Stimulated activated CD8-positive, alpha-beta memory T cell treated with anti-CD3 and anti-CD28 coated beads, Interleukin-15, amount 100 ng/mL, for 1 hour (primary cell): ENCODE results near the gene MPC1.

Source experiments
- DNase-seq: peaks from one replicate; pipeline ENCODE4 v3.0.0-alpha.2; 2020; ENCODE audit warnings: low read depth

MPC1 gene

DNA sequence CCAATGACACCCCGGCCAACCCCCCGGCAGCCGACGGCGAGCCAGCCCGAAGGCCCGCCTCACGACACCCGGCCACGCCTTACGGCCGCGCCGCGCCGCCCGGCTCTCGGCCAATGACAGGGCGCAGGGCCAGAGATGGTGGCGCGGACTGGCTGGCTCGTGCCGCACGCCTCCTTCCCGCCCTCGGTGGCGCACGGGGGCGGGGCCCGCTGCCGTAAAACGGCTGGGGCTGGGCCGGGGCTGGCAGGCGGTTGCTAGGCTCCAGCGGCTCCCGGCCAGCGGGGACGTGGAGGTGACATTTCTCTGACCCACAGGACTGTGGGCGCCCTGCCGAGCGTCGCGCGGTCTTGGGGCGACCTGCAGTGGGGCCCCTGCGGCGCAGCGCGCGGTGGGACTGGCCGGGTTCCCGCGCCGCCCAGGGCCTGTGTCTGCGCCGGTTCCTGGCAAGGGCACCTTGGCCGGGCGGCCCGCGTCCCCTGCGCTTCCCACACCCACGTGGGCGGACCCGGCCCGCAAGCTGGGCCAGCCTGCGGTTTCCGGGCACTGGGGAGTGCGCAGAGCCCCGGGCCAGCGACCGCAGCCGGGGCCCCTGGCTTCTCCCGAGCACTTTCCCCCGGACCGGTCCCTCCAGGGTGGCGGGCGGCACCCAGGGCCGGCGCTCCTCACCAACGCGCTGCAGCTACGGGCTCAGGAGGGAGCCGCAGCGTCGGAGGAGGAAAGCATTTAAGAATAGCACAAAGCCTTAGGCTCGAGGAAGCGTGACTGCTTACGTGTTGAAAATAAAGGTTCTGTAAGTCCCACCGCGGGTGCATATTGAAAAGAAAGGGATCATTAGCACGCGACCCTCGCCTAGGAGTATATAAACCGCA, at the start of gene MPC1:
MPC1 (minus strand) TSS at position 8 of the 869 bp plus-strand sequence. CDS start 64 bp downstream, outside the sequence.
- DNase-seq = peak; percentile 82

DNA sequence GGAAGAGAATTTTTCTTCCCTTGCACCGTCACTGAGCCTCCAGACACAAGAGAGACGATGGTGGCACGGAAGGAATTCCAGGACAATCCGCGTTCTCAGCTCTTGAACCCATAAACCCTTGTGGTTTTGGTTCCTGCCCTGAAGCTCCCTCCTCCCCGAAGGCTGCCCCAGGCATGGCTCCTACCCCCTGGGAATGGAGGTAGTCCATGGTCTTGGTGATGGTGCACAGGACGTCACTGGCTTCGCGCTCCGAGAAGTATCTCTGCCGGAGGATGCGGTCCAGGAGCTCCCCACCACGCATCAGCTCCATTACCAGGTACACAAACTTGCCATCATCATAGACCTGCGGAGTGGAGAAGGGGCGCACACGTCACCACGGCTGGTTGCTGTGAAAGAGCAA, 47.5 kb upstream of the MPC1 start:
- DNase-seq = no peak

DNA sequence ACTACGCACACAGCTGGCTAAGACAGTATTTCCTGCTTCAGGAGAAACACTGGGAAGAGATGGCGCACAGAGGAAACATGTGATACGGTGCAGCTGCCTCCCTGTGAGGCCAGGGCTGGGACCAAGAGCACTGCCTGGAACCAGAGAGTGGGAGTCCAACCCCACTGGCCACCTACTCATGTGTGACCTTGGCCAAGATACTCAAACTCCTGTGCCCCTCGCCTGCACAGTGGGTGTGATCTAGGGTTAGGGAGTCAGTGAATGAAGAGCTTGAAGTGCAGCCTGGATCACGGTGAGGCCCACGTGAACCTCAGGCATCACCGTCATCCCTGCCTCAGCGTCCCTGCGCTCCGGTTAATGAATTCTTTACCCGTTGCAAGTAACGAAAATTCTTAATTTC, 41.7 kb upstream of the MPC1 start:
- DNase-seq = no peak

DNA sequence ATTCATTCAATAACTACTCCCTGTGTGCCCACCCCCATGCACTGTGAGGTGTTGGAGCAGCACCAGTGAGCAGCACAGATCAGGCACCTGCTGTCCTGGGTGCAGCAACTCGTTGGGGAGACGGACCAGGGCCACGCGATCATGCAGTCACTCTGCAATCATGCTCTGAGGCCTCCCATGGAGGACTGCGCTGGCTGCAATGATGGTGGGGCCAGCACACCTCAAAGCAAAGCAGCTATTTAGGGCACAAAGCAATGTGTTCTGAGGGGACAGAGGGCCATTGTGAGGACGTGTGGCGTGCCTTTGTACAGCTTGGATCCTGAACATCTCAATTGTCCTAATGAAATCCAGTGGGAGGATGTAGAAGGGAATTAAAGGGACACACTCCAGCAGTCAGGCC, 41.0 kb upstream of the MPC1 start:
- no peak for DNase-seq

DNA sequence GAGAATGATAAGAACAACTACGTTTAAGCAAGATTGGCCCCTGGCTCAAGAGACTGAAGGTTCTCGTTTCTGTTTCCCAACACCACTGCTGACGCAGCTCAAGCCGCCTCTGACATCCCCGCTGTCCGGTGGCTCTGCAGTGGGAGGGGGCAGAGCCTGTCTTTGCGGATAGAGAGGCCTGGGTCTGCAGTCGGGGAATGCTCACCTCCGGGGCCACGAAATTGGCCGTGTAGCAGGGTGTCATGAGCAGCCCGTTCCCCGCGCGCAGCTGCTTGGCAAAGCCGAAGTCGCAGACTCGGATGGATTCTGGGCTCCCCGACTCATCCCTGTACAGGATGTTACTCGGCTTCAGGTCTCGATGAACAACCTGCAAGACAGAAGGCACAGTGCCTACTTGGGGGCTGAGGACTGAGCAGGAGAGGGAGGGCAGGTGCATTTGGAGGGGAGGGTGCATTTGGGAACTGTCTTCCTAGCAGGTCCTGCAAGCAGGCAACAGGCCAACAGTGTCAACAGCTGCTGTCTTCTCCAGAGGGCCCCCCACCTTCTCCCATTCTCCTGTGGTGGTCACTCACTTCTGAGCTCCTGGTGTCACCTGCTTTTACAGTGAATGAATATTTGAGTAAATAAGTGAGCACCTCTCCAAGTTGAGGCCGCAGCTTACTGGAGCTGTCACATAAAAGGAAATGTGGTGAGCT, 40.5 kb upstream of the MPC1 start:
- DNase-seq = no peak

DNA sequence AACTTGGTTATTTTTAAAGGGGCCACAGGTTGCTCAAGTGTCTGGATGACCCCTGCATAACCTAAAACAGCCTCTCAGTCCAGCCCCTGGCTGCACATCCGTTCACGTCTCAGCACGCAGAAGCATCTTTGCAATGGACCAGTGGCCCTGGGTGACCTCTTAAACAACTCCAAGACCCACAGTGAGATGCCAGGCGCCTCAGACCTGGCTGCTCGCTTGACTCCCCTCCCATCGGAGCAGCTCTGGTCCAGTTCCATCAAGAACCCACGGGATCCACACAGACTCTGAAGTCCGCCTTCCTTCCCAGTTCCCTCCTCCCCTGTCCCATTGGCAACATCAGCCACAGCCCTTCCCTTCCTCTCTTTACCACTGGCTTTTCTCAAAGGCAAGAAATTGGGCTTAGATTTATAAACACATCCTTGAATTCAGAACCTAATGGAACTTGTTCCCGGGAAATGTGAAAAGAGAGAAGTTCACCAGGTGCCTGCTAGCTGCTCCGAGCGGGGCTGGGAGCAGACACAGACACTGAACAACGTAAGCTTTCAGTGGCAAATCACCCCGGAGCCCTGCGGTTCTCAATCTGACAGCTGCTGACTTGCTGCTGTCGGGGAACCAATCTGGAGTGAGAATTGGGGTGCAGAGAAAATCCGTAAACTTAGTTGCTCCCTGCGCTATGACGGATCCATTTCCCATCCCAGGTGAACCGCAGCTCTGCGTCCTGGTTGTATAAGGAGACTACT, 39.6 kb upstream of the MPC1 start:
- DNase-seq = no peak

DNA sequence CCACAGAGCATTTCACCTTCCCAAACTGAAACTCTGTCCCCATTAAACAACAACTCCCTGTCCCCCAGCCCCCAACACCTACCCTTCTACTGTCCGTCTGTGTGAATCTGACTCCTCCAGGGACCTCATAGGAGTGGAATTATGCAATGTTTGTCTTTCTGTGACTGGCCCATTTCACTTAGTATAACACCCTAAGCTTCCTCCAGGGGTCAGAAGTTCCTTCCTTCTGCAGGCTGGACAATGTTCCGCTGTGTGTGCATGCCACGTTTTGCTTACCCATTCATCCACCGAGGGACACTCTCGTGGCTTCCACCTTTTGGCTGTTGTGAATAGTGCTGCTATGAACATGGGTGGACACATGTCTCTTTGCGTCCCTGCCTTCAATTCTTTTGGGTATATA, 37.6 kb upstream of the MPC1 start:
- DNase-seq = no peak

DNA sequence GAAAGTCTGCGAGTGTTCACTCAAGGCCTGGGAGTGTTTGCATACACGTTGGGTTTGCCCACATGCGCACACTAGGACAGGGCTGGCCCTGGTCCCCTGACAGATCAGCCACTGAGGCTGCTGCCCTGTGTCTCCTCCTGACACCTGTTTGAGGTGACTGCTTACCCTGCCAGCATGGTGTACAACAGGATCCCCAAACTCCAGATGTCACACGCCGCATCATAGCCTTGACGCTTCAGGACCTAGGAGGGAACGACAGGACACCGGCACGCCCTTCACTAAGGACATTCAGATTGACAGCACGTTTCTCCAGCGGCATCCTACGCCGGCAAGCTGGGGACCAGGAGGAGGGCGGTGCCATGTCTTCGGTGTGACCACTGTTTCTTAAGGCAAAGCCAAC, 37.0 kb upstream of the MPC1 start:
- no peak for DNase-seq

DNA sequence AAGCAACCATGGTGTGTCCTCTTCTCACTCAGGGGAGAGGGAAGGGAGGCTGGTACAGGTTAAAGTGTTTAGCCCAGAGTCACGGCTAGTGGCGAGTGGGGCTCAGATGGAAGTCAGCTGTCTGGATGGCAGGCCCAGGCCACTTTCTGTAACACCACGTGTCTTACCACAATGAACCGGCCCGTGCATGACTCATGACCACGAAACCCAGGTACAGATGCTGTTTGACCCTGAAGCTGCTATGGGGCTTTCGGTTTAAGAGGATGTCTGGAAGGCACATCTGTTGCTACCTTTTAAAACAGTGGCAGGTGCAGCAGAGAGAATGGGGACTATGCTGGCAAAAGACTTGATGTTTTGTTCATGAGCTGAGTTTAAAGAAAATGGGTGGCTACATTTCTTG, 36.5 kb upstream of the MPC1 start:
- no peak for DNase-seq

DNA sequence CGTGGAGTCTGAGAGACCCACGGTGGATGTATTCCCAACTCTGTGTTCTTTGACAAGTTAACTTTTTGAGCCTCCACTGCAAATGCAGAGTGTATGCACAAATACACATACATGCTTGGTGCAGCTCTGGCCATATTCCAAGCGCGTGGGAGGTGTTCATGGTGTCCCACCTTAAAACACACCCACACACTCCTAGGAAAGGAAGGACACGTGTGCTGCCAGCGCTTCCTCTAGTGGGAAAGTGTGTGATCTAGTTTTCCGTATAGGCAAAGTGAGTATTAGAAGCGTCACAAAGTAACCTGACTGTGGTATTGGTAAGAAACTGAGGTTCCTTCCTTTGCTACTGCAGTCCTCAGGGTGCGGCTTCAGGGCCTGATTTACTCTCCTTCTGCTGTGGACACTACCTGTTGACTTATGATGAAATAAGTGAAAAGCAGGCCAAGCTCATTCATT, 36.0 kb upstream of the MPC1 start:
- no peak for DNase-seq

DNA sequence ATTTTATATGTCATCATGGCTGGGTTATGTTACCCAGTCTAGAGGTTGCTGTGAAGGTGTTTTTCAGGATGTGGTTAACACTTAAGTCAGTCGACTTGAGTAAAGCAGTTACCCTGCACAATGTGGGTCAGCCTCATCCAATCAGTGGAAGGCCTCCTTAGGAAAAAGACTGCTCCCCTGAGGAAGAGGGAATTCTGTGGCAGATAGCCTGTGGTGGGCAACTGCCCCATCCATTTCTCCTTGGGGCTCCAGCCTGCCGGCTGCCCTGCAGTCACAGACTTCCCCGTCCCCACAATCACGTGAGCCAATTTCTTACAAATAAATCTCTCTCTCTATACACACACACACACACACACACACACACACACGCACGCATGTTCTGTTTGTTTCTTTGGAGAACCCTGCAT, 34.5 kb upstream of the MPC1 start:
- DNase-seq = no peak

DNA sequence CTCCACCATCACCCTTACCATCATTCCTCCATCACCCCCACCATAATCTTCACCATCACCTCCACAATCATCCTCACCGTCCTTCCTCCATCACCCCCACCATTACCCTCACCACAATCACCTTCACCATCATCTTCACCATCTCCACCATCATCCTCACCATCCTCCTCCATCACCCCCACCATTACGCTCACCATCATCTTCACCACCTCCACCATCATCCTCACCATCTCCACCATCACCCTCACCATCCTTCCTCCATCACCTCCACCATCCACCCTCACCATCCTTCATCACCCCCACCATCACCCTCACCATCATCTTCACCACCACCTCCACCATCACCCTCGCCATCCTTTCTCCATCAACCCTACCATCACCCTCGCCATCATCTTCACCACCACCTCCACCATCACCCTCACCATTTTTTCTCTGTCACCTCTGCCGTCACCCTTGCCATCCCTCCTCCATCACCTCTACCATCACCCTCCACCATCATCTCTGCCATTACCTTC, 33.1 kb upstream of the MPC1 start:
- DNase-seq = no peak

DNA sequence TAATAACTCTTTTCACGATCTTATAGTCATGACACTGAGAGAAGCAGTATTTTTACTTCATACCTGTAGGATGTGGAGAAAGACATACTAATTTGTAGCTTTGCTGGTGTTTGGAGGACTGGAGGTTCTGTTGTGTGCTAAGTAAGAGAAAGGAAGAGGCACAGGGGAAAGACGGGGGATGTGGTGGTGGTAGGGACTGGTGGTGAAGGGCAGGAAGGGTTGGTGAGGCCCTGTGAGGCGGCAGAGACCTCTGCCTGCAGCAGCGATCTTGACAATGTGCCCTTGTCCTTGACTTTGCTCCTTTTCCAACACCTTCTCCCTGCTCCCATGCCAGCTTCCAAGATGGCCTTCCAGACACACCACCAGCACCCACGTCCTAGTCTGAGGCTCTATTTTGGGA, 32.6 kb upstream of the MPC1 start:
- no peak for DNase-seq

DNA sequence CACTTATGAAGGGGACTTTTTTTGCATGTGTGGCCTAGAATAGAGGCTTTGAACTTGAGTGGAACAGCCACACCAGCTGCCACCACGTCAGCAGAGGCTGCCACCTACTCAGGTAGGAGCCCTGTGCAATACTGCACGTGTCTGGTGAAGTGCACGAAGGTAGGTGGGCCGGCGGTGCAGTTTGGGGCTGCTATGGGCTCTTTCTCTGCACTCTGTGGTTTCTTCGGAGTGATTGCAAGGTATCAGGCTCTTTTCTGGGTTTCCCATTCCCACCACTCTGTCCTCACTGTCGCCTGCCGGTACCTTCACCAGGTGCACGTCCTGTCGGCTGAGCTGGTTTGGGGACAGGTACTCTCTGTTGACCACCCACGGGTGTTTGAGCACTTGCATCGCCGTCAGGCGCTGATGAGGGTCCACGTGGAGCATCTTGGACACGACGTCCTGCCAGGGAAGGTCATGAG, 30.8 kb upstream of the MPC1 start:
- no peak for DNase-seq

DNA sequence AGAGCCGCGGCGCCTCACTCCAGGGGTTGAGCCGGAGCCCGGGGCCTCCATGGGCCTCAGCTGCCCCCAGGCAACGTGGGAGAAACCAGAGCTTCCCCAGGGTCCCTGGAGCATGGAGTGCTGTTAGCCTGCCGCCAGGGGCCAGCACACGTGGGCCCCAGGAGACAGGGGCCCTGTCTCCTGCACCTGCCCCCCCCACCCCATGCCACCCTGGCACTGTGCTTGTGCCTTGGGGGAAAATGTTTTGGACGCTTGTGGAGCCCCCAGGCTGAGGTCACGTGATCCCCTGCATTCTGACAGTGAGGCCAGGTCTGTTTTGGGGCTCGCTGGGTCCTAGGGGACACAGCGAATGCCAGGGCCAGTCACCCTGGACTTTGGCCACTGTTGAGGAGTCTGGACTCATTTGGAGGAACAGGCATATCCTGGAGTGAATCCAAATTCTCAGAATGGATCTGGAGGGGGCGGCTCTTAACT, 30.2 kb upstream of the MPC1 start:
- no peak for DNase-seq

DNA sequence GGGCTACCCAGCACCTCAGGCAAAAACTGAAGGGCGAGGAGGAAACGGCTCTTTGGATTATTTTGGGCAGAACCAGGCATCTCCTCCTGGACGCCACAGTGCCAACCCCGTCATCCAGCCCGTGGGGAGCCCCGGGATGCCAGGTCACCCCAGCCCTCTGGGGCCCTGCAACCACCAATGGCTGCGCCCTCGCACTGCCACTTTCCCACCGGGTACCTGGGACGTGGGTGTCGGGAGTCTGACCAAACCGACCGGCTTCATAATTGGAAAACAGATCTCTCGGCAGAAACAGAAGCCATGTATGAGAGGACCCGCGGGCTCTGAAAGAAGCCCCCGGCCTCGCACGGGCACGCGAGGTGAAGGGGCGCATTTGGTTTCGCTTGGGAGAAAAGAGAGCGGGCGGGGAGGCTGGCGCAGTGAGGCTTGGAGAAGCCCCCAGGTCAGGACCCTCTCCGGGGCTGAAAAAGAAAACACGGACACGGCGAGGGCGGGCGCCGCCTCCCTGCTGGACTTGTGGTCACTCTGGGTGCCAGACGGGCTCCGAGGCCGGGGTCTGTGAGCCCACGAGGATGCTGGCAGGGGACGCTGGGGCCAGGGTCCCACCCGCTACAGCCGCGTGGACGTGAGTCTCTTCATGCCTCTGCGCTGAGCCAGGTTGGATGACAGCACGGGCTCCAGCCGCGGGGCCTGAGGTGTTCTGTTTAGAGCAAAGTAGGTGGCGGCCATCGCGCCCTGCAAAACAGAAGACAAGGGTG, 29.6 kb upstream of the MPC1 start:
- DNase-seq = no peak

DNA sequence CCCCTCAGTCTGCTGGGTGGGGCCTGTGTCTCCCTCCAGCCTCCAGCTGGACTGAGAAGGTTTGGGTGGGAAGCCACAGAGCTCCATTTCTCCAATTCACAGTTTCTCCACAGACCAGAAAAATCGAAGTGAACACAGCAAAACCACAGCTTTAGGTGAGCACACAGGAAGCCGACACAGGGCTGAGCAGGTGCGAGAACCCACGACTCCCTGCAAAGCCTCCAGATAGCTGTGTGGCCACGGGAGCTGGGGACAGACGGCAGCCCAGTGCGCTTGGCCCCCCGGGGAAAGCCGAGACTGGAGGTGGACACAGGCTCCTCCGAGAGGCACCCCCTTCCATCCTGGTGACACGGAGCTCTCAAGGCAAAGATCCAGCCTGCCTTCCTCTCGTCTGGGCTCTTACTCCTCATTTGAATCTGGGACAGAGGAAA, 29.0 kb upstream of the MPC1 start:
- DNase-seq = no peak

DNA sequence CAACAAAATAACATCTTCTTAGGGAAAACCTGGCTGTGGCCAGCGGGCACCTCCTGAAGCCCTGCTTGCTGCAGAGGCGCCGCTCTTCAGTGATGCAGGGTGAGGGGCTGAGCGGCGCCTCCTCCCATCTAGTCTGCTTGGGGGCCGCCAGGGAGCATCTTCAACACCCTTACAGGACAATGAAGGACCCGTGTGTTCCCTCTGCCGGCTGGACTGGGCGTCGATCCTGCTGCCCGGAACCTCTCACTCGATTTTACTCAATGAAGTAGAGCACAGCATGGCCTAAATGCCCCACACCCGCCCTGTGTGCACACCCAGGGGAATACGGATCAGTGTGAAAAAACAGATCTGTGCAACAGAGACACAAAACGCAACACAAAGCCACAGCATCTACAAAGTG, 28.5 kb upstream of the MPC1 start:
- no peak for DNase-seq

DNA sequence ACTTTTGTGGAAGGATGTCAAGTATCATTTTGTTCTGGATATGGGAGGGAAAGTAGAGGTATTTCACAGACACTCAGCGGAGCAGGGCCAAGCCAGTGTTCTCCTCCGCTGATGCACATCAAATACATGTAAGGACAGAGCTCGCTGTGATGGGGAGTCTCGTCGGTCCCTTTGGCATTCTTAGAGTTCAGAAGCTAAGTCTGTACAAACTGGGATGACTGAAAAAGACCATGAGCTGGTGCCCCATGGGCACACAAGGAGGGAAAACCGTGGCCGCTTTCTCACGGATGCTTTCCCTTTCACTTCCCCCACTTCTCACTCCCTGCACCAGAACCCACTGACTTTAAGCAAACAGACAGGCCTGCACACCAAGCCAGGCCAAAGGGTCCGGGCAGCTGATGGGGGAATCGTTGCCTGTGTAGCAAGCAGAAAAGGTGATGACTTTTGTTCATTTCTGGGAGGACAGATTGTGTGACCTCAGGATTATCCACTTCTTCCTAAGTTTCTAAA, 27.7 kb upstream of the MPC1 start:
- DNase-seq = no peak

DNA sequence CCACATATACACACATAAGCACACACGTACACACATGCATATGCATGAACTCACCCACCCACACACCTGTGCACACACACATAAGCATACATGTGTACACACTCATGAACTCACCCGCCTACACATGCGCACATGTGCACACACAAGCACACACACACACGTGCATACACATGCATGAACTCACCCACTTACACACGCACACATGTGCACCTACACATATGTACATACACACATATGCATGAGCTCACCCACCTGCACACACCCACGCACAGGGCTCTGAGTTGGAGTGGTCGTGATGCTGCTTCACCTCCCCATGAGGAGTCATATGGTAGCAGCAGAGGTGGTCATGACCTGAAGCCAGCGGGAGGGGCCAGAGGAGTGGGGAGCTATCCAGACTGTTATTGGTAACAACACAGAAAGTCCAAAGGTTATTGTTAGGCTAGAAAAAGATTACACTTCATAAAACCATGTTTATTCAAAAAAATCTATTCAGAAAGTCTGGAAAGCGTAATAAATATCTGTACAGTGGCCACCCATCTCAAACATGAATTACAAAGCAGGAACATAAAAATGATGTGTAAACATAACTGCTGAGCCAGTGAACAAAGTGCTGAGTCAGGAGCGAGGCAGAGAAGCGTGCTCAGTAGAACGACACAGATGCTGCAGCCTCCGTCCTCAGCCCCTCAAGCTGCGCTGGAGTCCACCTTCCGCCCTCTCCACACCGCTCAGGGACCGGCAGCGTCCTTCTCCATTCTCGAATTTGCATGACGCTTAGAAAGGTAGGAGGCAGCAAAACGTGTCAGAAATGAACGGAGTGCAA, 26.4 kb upstream of the MPC1 start:
- DNase-seq = no peak
